ENCODE results near the gene ZNF672.

The ZNF672 gene

GRCh38 chr1:248813546-248813945 is 24.5 kb upstream of the ZNF672 start:
- no peak for TF ChIP-seq CTCF (IDR thresholded peaks at IDR 0.05; ENCODE audit: extremely low read depth, insufficient read depth, missing control alignments)
- in situ Hi-C loops (cut with MboI; ENCODE audit: low pct_unique_long_range_greater_than_20kb, low sequenced_read_pairs, unreplicated experiment) = no loop called here

GRCh38 chr1:248814351-248814750 is 23.7 kb upstream of the ZNF672 start:
- no peak for DNase-seq (ENCODE audit: low spot score)
- no peak for TF ChIP-seq CTCF (IDR thresholded peaks at IDR 0.05; ENCODE audit: extremely low read depth, insufficient read depth, missing control alignments)
- in situ Hi-C loops (cut with MboI; ENCODE audit: low pct_unique_long_range_greater_than_20kb, low sequenced_read_pairs, unreplicated experiment) = no loop called here

More at GRCh38 chr1:248813546-248813945, 24.5 kb upstream of the ZNF672 start:
- no peak for DNase-seq (ENCODE audit: low spot score)

- in situ Hi-C loops (cut with MboI; ENCODE audit: low pct_unique_long_range_greater_than_20kb, low sequenced_read_pairs, unreplicated experiment) = no loop called here
- no peak for TF ChIP-seq CTCF (IDR thresholded peaks at IDR 0.05; ENCODE audit: extremely low read depth, insufficient read depth, missing control alignments)
- no peak for DNase-seq (ENCODE audit: low spot score)
Measured at GRCh38 chr1:248815407-248816034, 22.5 kb upstream of the ZNF672 start.

GRCh38 chr1:248816042-248816851 is 21.8 kb upstream of the ZNF672 start:
- no peak for TF ChIP-seq CTCF (IDR thresholded peaks at IDR 0.05; ENCODE audit: extremely low read depth, insufficient read depth, missing control alignments)
- in situ Hi-C loops (cut with MboI; ENCODE audit: low pct_unique_long_range_greater_than_20kb, low sequenced_read_pairs, unreplicated experiment) = no loop called here
- no peak for DNase-seq (ENCODE audit: low spot score)

GRCh38 chr1:248817065-248817464 is 21.0 kb upstream of the ZNF672 start:
- DNase-seq (ENCODE audit: low spot score) = peak; percentile 14
- no peak for TF ChIP-seq CTCF (IDR thresholded peaks at IDR 0.05; ENCODE audit: extremely low read depth, insufficient read depth, missing control alignments)
- in situ Hi-C loops (cut with MboI; ENCODE audit: low pct_unique_long_range_greater_than_20kb, low sequenced_read_pairs, unreplicated experiment) = no loop called here

GRCh38 chr1:248818505-248819374 is 19.3 kb upstream of the ZNF672 start:
- no peak for TF ChIP-seq CTCF (IDR thresholded peaks at IDR 0.05; ENCODE audit: extremely low read depth, insufficient read depth, missing control alignments)
- peak; percentile 5 for DNase-seq (ENCODE audit: low spot score)
- in situ Hi-C loops (cut with MboI; ENCODE audit: low pct_unique_long_range_greater_than_20kb, low sequenced_read_pairs, unreplicated experiment) = no loop called here
